Measurements from ENCODE around the gene RALGAPA2.
A peak's percentile ranks its signal among the peaks of the same experiment; 100 is the strongest.

RALGAPA2 gene

DNA sequence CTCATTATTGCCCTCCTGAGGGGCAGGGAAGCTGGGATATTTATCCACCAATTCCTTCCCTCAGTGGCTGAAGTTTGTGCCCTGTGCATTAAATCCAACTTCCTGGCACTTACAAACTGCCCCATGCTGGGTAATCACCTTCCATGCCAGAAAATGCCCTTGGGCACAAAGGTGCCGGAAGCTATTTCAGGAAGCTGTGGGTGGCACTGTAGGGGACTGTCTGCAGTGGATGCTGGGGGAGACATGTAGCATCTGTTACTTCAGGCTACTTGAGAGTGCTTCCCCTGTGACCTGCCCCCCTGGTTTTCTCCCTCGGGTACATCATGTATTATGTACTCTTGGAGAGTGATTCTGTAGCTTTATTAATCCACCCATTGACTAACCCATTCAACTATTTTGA is 24.7 kb upstream of the RALGAPA2 start:
- Mint-ChIP-seq H3K4me1 (no peaks in the 10 kb centered on the region), H3K4me3 (no peak overlapping the region), H3K27me3 (peaks cover 54% of the 10 kb centered on the region), H3K36me3 (ENCODE audit: insufficient read depth) (no peaks in the 10 kb centered on the region), H3K9me3 (no peaks in the 10 kb centered on the region), H3K27ac (ENCODE audit: low read depth) (no peak overlapping the region)
- DNase-seq (ENCODE audit: low spot score in 2 of 2), result no peak
- ATAC-seq (replicated peaks; ENCODE audit: extremely low read depth, poor library complexity, severe bottlenecking), result no peak

DNA sequence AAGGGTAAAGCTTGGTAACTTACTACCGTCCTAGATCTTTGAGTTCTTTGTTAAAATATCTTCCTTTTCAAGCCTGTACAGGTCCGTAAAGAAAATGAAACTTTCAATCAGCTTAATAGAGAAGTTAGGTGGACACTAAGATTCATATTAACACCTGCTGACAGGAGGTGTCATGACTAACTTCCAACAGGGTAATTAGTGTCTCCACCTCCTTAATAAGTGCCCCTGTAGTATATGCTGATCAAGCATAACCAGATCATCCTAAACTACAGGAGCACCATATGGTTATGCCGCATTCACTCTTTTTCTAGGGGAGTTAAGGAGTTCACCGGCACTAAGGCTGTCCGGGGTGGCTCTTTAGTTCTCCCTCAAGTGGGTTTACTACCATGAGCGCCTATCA is 23.9 kb upstream of the RALGAPA2 start:
- no peaks in the 10 kb centered on the region for H3K9me3 Mint-ChIP-seq
- no peak for DNase-seq (ENCODE audit: low spot score in 2 of 2)
- H3K36me3 Mint-ChIP-seq (ENCODE audit: insufficient read depth), result no peaks in the 10 kb centered on the region
- peaks cover 46% of the 10 kb centered on the region for H3K27me3 Mint-ChIP-seq
- H3K4me3 Mint-ChIP-seq, result no peak overlapping the region
- no peak overlapping the region for H3K27ac Mint-ChIP-seq (ENCODE audit: low read depth)
- no peak for ATAC-seq (replicated peaks; ENCODE audit: extremely low read depth, poor library complexity, severe bottlenecking)
- no peaks in the 10 kb centered on the region for H3K4me1 Mint-ChIP-seq

DNA sequence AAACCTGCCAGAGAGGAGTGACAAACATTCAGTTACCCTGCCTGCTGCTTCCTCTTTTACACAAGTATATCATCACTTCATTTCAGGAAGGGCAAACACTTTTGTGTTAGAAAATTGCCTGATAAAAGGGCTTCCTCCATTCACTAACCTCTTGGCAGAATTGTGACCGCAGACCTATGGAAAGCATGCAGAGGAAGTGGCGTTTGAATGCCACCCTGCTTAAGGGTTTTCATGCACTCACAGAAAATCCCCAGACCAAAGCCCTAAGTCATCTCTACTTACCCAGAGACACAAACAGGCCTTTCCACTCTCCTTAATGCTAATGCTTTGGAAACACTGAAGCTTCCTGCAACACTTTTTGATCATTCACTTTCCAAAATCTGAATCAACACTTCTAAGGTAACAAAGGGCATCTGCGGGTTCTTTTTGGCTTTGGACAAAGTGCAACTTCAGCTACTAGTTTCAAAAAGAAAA is 22.1 kb upstream of the RALGAPA2 start:
- no peak overlapping the region for H3K4me3 Mint-ChIP-seq
- no peak for DNase-seq (ENCODE audit: low spot score in 2 of 2)

DNA sequence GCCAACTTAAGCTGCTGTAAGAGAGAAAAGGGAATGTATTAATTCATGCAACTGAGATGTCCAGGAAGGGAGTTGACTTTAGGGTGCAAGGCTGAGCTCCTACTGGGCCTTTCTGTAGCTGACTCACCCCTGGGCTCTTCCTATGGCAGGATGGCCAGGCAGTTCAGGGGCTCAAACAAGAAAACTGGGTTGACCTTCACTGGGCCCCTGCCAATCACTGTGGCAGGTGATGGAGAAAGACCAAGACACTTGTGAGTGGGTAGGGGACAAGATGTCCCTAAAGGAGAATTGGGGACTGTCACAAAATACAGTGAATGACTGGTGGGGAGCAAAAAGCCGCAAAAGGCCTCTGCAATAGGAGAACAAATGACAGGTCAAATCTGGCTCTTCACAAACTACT is 21.5 kb upstream of the RALGAPA2 start:
- Mint-ChIP-seq H3K4me1 (no peaks in the 10 kb centered on the region), H3K27me3 (peaks cover 26% of the 10 kb centered on the region), H3K4me3 (no peak overlapping the region), H3K27ac (ENCODE audit: low read depth) (no peak overlapping the region), H3K9me3 (no peaks in the 10 kb centered on the region), H3K36me3 (ENCODE audit: insufficient read depth) (no peaks in the 10 kb centered on the region)
- ATAC-seq (replicated peaks; ENCODE audit: extremely low read depth, poor library complexity, severe bottlenecking), result no peak
- DNase-seq (ENCODE audit: low spot score in 2 of 2), result no peak

More for the DNA sequence above, 22.1 kb upstream of the RALGAPA2 start:
- Mint-ChIP-seq H3K27ac (ENCODE audit: low read depth) (no peak overlapping the region), H3K27me3 (peaks cover 32% of the 10 kb centered on the region), H3K9me3 (no peaks in the 10 kb centered on the region), H3K36me3 (ENCODE audit: insufficient read depth) (no peaks in the 10 kb centered on the region), H3K4me1 (no peaks in the 10 kb centered on the region)
- ATAC-seq (replicated peaks; ENCODE audit: extremely low read depth, poor library complexity, severe bottlenecking), result no peak

DNA sequence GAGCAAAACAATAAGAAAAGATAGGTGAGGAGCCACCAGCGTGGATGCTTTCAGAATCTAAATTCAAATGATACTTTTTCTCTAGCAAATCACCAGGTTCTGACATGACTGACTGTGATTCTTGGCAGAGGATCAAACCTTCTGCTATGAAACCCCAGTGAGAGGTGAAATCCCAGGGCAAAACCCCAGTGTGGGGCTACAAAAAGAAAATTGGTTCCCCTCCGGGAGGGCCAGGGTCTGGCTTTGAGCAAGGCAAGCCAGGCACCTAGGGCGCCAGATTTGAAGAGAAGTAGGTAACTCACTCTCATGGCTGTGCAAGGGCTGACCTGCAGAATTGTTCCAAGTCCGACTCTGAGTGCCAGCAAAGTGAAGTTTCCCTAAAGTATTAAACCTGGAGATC is 20.2 kb upstream of the RALGAPA2 start:
- peaks cover 15% of the 10 kb centered on the region for H3K27me3 Mint-ChIP-seq
- H3K36me3 Mint-ChIP-seq (ENCODE audit: insufficient read depth), result no peaks in the 10 kb centered on the region
- no peak overlapping the region for H3K4me3 Mint-ChIP-seq
- DNase-seq (ENCODE audit: low spot score in 2 of 2) (no peak), ATAC-seq (replicated peaks; ENCODE audit: extremely low read depth, poor library complexity, severe bottlenecking) (no peak)
- no peak overlapping the region for H3K27ac Mint-ChIP-seq (ENCODE audit: low read depth)
- H3K4me1 Mint-ChIP-seq, result no peaks in the 10 kb centered on the region
- H3K9me3 Mint-ChIP-seq, result no peaks in the 10 kb centered on the region

DNA sequence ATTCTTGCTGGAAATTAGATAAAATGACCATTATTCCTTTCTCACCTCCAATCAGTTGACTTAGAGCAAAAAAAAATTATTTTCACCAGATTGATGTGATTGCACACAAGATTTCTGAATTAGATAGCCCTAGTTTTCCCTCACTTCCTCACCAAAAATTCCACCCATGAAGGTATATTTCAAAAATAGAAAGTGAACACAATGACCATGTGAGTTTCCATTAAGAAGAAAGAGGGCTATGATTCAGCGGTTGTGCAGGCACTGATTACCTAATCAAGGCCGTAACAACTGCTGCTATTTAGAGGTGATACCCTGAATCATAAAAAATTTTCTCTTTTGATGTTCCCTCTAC is 19.5 kb upstream of the RALGAPA2 start:
- no peak for ATAC-seq (replicated peaks; ENCODE audit: extremely low read depth, poor library complexity, severe bottlenecking)
- no peak overlapping the region for H3K27ac Mint-ChIP-seq (ENCODE audit: low read depth)
- no peak overlapping the region for H3K4me3 Mint-ChIP-seq
- DNase-seq (ENCODE audit: low spot score in 2 of 2), result no peak
- H3K4me1 Mint-ChIP-seq, result no peaks in the 10 kb centered on the region
- H3K9me3 Mint-ChIP-seq, result no peaks in the 10 kb centered on the region
- peaks cover 8% of the 10 kb centered on the region for H3K27me3 Mint-ChIP-seq
- no peaks in the 10 kb centered on the region for H3K36me3 Mint-ChIP-seq (ENCODE audit: insufficient read depth)

DNA sequence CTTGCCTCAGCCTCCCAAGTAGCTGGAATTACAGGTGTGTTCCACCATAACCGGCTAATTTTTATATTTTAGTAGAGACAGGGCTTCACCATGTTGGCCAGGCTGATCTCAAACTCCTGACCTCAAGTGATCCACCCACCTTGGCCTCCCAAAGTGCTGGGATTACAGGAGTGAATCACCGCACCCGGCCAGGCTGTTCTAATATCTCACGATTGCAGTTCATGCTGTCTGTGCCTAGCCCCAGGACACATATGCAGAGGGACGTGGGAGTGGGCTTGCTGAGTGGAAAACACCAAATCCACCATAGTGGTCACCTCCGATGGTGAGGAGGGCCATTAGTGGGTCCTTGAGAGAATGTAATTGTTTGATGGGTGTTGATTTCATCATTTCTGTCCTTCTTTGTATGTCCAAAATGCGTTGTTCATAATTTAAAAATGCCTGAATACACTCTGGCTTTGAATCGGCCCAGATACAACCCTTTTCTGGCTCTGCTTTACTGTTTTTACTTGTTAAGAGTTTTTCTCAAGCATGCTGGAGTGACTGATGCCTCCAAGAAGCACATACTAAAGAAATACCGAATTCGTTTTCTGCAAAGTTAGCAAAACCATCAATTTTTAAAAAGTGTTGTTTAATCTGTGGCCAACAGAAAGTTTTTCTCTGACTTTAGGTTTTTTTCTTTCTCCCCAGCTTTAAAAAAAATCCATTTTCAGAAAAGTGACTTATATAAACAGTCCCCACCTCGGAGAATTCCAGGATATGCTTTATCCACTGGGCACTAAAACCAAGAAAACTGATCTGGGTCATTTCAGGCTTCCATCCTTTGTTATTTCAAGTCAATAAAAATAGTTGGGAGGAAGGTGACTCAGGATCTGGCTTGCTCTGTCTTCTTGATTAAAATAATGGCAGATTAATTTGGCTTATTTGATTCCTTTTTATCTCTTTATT is 18.8 kb upstream of the RALGAPA2 start:
- Mint-ChIP-seq H3K36me3 (ENCODE audit: insufficient read depth) (no peaks in the 10 kb centered on the region), H3K4me1 (no peaks in the 10 kb centered on the region), H3K27me3 (peaks cover 3% of the 10 kb centered on the region), H3K4me3 (no peak overlapping the region), H3K9me3 (no peaks in the 10 kb centered on the region), H3K27ac (ENCODE audit: low read depth) (no peak overlapping the region)
- ATAC-seq (replicated peaks; ENCODE audit: extremely low read depth, poor library complexity, severe bottlenecking) (no peak), DNase-seq (ENCODE audit: low spot score in 2 of 2) (no peak)

DNA sequence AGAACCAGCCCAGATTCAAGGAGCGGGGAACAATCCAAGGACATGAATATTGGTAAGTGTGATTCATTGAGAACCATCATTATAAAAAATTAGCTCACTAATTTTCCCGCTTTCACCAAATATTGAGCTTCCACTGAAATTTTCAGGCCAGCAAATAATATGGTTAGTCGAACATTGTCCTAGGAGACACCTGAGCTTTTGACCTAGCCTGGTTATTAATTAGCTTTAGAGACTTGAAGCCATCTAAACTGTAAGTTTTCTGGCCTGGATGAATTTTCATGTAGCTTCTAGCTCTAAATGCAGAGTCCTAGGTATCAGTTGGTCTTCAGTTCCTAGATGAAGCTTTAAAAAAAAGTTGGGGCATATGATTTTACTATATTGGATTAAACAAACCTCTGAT is 17.1 kb upstream of the RALGAPA2 start:
- H3K27me3 Mint-ChIP-seq, result peaks cover 11% of the 10 kb centered on the region
- DNase-seq (ENCODE audit: low spot score in 2 of 2) (no peak), ATAC-seq (replicated peaks; ENCODE audit: extremely low read depth, poor library complexity, severe bottlenecking) (no peak)
- no peak overlapping the region for H3K4me3 Mint-ChIP-seq
- no peaks in the 10 kb centered on the region for H3K4me1 Mint-ChIP-seq
- no peaks in the 10 kb centered on the region for H3K9me3 Mint-ChIP-seq
- H3K27ac Mint-ChIP-seq (ENCODE audit: low read depth), result no peak overlapping the region
- no peaks in the 10 kb centered on the region for H3K36me3 Mint-ChIP-seq (ENCODE audit: insufficient read depth)

DNA sequence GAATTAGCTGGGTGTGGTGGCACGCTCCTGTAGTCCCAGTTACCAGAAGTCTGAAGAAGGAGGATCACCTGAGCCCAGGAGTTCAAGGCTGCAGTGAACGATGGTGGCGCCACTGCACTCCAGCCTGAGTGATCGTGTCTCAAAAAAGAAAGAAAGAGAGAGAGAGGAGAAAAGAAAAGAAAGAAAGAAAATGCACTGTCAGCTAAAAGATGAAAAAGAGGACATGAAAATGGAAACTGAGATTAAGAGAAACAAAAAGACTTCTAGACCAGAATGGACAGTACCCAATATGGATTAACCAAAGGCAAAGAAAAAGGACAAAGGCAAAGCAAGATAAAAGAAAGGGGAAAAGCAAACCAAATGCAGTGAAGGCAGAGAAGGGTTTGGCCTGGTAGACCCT is 9.0 kb upstream of the RALGAPA2 start:
- Mint-ChIP-seq H3K27me3 (peaks cover 11% of the 10 kb centered on the region), H3K27ac (ENCODE audit: low read depth) (no peak overlapping the region), H3K36me3 (ENCODE audit: insufficient read depth) (no peaks in the 10 kb centered on the region), H3K4me3 (no peak overlapping the region), H3K4me1 (no peaks in the 10 kb centered on the region), H3K9me3 (no peaks in the 10 kb centered on the region)
- ATAC-seq (replicated peaks; ENCODE audit: extremely low read depth, poor library complexity, severe bottlenecking) (no peak), DNase-seq (ENCODE audit: low spot score in 2 of 2) (no peak)

DNA sequence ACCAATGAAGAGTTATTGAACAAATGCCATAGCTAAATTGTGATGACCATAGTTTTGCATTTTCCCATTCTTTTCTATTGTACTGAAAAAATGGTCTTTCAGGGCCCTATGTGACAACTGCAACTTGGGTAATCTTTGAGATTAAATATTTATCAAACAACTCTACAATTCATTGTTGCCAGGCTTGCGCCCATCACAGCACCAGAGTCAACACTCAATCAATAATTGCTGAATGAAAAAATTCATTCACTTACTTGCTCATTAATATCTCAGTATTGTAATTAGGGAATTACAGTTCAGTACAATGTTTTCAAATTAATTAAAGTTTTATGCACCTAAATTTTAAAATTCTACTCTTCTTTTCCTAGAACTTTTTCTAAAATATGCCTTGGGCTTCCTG is 7.7 kb upstream of the RALGAPA2 start:
- Mint-ChIP-seq H3K9me3 (no peaks in the 10 kb centered on the region), H3K4me3 (no peak overlapping the region), H3K27me3 (no peaks in the 10 kb centered on the region), H3K4me1 (no peaks in the 10 kb centered on the region), H3K36me3 (ENCODE audit: insufficient read depth) (no peaks in the 10 kb centered on the region), H3K27ac (ENCODE audit: low read depth) (no peak overlapping the region)
- DNase-seq (ENCODE audit: low spot score in 2 of 2) (no peak), ATAC-seq (replicated peaks; ENCODE audit: extremely low read depth, poor library complexity, severe bottlenecking) (no peak)

DNA sequence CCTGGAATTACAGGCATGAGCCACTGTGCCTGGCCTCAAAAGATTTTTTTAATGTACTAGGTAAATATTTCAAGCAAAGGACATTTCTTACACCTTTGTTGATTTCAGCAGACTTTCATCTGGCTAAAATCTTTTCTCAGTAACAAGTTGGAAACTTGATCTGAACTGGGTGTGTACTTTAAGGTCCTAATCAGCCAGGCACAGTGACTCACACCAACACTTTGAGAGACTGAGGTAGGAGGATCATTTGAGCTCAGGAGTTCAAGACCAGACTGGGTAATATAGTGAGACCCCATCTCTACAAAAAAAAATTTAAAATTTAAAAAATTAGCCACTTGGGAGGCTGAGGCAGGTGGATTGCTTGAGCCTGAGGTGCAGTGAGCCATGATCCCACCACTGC is 7.0 kb upstream of the RALGAPA2 start:
- H3K9me3 Mint-ChIP-seq, result no peaks in the 10 kb centered on the region

DNA sequence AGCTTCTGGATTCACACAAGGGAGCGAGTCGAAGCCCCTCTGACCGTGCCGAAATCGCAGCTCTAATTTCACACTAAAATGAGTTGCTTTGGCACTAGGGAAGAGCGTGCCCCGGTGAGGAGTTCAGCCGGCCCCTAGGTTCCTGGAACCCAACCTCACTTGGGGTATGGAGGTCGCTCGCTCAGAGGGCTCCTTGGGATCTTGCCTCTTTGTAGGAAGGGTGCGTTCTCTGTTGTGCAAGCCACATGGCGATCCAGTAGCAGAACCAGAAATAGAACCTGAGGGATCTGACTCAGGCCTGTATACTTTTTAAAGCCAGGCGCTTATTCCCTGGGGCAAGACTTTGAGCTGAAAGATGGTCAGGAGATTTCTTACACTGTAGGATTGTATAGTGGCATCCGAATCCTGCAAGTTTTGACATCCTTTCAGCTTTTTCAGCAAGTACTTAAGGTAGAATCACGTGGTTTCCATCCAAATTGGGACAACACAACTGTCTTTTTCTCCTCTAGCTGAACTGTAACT is 861 bp upstream of the RALGAPA2 start:
- Mint-ChIP-seq H3K4me1 (peaks cover 30% of the 10 kb centered on the region), H3K4me3 (peak overlapping the region; percentile 89), H3K27ac (ENCODE audit: low read depth) (peak overlapping the region; percentile 77), H3K36me3 (ENCODE audit: insufficient read depth) (peaks cover 4% of the 10 kb centered on the region), H3K9me3 (no peaks in the 10 kb centered on the region), H3K27me3 (no peaks in the 10 kb centered on the region)
- no peak for DNase-seq (ENCODE audit: low spot score in 2 of 2)
- ATAC-seq (replicated peaks; ENCODE audit: extremely low read depth, poor library complexity, severe bottlenecking), result no peak

More for the DNA sequence above, 7.0 kb upstream of the RALGAPA2 start:
- DNase-seq (ENCODE audit: low spot score in 2 of 2) (no peak), ATAC-seq (replicated peaks; ENCODE audit: extremely low read depth, poor library complexity, severe bottlenecking) (no peak)
- Mint-ChIP-seq H3K27ac (ENCODE audit: low read depth) (no peak overlapping the region), H3K4me1 (no peaks in the 10 kb centered on the region), H3K27me3 (no peaks in the 10 kb centered on the region), H3K36me3 (ENCODE audit: insufficient read depth) (no peaks in the 10 kb centered on the region), H3K4me3 (no peak overlapping the region)

DNA sequence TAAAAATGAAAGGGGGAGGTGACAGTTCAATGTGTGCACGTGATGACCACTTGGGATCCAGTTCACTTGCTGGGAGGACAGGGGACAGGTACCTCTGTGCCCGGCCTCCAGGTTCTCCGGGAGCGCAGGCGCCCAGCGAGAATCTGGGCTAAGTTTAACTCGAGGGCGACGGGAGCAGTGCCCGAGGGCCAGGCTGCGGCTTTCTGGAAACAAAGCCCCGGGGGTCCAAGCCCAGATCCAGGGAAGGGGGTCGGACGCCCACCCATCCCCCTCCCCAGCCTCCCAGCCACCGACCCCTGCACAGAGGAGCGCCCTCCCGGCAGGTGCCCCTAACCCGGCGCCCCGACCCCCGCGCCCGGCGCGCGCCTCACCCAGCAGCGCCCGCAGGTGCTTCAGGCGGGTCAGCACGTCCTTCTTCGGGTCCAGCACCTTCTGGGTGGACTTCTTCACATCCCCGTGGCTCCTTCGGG is 405 bp downstream of the RALGAPA2 start:
- no peaks in the 10 kb centered on the region for H3K9me3 Mint-ChIP-seq
- ATAC-seq (replicated peaks; ENCODE audit: extremely low read depth, poor library complexity, severe bottlenecking) (no peak), DNase-seq (ENCODE audit: low spot score in 2 of 2) (no peak)
- H3K36me3 Mint-ChIP-seq (ENCODE audit: insufficient read depth), result peaks cover 4% of the 10 kb centered on the region
- peak overlapping the region; percentile 88 for H3K27ac Mint-ChIP-seq (ENCODE audit: low read depth)
- H3K27me3 Mint-ChIP-seq, result no peaks in the 10 kb centered on the region
- H3K4me1 Mint-ChIP-seq, result peaks cover 37% of the 10 kb centered on the region
- peak overlapping the region; percentile 89 for H3K4me3 Mint-ChIP-seq

All from central memory CD8-positive, alpha-beta T cell (primary cell).